OCI-LY1 (cell line): ENCODE measurements around the gene ZNF474.

Experiments used
- EZH2 ChIP-seq: fragments of 200-600 bp; sonication (generic), shearing (Covaris generic); IDR thresholded peaks from 2 replicates; pipeline ENCODE4 v1.8.0; 2017; ENCODE audit warnings: borderline replicate concordance, mixed run types, mild to moderate bottlenecking, antibody characterized with exemption, low read length, moderate library complexity, mixed read lengths
- TF ChIP-seq, protein P1 (sequence below): fragments of 200-600 bp; sonication (generic), shearing (Covaris generic); IDR thresholded peaks from 2 replicates; pipeline ENCODE4 v1.5.1; 2017; ENCODE audit warnings: mild to moderate bottlenecking, antibody characterized with exemption, low read length, moderate library complexity, mixed read lengths

GRCh38 chr5:122137702-122138101 is 8.4 kb downstream of the ZNF474 start:
- TF ChIP-seq, protein P1, sequence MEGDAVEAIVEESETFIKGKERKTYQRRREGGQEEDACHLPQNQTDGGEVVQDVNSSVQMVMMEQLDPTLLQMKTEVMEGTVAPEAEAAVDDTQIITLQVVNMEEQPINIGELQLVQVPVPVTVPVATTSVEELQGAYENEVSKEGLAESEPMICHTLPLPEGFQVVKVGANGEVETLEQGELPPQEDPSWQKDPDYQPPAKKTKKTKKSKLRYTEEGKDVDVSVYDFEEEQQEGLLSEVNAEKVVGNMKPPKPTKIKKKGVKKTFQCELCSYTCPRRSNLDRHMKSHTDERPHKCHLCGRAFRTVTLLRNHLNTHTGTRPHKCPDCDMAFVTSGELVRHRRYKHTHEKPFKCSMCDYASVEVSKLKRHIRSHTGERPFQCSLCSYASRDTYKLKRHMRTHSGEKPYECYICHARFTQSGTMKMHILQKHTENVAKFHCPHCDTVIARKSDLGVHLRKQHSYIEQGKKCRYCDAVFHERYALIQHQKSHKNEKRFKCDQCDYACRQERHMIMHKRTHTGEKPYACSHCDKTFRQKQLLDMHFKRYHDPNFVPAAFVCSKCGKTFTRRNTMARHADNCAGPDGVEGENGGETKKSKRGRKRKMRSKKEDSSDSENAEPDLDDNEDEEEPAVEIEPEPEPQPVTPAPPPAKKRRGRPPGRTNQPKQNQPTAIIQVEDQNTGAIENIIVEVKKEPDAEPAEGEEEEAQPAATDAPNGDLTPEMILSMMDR = no peak
- TF ChIP-seq EZH2 = no peak
